ENCODE results near the gene COMTD1.
"Not testable (repeated sequence)": the region's sequence is repeated elsewhere in the genome, so short reads cannot be mapped to it uniquely, and the experiment has no call there.

The COMTD1 gene

GRCh38 chr10:75195035-75195763 is 40.6 kb downstream of the COMTD1 start:
- DNase-seq (ENCODE audit: low read depth, low spot score) = no peak

GRCh38 chr10:75194625-75195024 is 41.1 kb downstream of the COMTD1 start:
- not testable (repeated sequence) for DNase-seq (ENCODE audit: low read depth, low spot score)

GRCh38 chr10:75191821-75192568 is 43.8 kb downstream of the COMTD1 start:
- DNase-seq (ENCODE audit: low read depth, low spot score) = no peak

GRCh38 chr10:75189266-75190096 is 46.3 kb downstream of the COMTD1 start:
- no peak for DNase-seq (ENCODE audit: low read depth, low spot score)

- DNase-seq (ENCODE audit: low read depth, low spot score) = not testable (repeated sequence)
These were observed 47.2 kb downstream of the COMTD1 start for GRCh38 chr10:75188522-75188921.

GRCh38 chr10:75187961-75188426 is 47.8 kb downstream of the COMTD1 start:
- no peak for DNase-seq (ENCODE audit: low read depth, low spot score)

- DNase-seq (ENCODE audit: low read depth, low spot score) = no peak
These were observed 49.4 kb downstream of the COMTD1 start for GRCh38 chr10:75186310-75186709.

Data from brain pericyte (primary cell).